Mesothelial cell of epicardium (in vitro differentiated cells): Measurements from ENCODE around the gene EML1. TPM values are rescaled to one million over a fixed set of nuclear protein-coding genes. Genes with fewer than 3 reads are reported as not detected.

Source experiments
- DNase-seq, 2 experiments: peaks; one replicate each; pipeline ENCODE4 v3.0.0; 2021; ENCODE audit warnings: low spot score in 2 of 2; ENCODE audit not compliant: unreplicated experiment in 2 of 2
- H3K27ac Mint-ChIP-seq: 2 replicates; pipeline ENCODE4 v1.8.0; 2021; ENCODE audit warnings: mixed read lengths
- H3K27me3 Mint-ChIP-seq: 2 replicates; pipeline ENCODE4 v1.8.0; 2021; ENCODE audit warnings: low read depth, mixed read lengths
- H3K36me3 Mint-ChIP-seq: 2 replicates; pipeline ENCODE4 v1.8.0; 2021; ENCODE audit warnings: mixed read lengths
- H3K4me1 Mint-ChIP-seq: 2 replicates; pipeline ENCODE4 v1.8.0; 2021; ENCODE audit warnings: mixed read lengths
- H3K4me3 Mint-ChIP-seq: 2 replicates; pipeline ENCODE4 v1.8.0; 2021; ENCODE audit warnings: mild to moderate bottlenecking, moderate library complexity, mixed read lengths
- H3K9me3 Mint-ChIP-seq: 2 replicates; pipeline ENCODE4 v1.8.0; 2021; ENCODE audit warnings: mixed read lengths
- total RNA-seq: library from RNA; stranded (reverse); gene quantifications from 3 replicates; pipeline ENCODE4 v1.2.1, GENCODE V29; 2021
- TF ChIP-seq, protein P1 (sequence below): fragments of 200-600 bp; sonication (generic); IDR thresholded peaks from one replicate; pipeline ENCODE4 v1.5.0; 2021; ENCODE audit warnings: antibody characterized with exemption; ENCODE audit not compliant: unreplicated experiment

Gene EML1
- total RNA-seq, 1 donor from 2014 or later, result 18.9 TPM

DNA sequence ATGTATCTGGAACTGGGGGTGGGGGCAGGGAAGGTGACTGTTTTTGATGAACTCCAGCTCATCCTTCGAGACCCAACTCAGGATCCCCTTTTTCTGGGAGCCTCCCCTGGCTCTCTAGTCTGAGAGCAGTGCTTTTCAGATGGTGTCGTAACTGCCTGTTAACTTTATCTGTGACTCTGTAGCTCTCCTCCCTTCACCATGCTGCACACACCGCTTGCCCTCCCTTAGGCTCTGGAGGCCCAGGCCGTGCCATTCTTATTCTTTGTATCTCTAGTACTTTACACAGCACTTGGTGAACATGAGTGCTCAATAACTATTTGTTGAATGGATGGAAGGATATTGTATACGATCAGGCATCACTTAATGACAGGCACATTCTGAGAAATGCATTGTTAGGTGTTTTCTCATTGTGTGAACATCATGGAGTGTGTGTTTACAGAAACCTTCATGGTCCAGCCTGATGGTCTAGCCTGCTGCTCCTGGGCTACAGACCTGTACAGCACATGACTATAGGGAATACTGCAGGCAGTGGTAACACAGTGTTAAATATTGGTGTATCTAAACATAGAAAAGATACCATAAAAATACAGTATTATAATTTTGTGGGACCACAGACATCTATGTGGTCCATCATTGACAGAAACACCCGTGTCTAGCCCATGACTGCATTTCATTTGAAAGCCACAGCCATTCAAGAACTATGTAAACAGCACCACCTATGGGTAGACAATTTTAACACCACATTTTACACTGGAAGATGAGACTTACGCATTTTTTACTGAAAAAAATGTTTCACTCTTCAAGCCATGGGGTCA is 91.8 kb downstream of the EML1 start:
- DNase-seq, result no peak
- Mint-ChIP-seq H3K9me3 (no peaks in the 10 kb centered on the region), H3K4me1 (peaks cover 5% of the 10 kb centered on the region), H3K27ac (no peak overlapping the region), H3K4me3 (no peak overlapping the region), H3K36me3 (no peaks in the 10 kb centered on the region), H3K27me3 (peaks cover 11% of the 10 kb centered on the region)
- TF ChIP-seq, protein P1, sequence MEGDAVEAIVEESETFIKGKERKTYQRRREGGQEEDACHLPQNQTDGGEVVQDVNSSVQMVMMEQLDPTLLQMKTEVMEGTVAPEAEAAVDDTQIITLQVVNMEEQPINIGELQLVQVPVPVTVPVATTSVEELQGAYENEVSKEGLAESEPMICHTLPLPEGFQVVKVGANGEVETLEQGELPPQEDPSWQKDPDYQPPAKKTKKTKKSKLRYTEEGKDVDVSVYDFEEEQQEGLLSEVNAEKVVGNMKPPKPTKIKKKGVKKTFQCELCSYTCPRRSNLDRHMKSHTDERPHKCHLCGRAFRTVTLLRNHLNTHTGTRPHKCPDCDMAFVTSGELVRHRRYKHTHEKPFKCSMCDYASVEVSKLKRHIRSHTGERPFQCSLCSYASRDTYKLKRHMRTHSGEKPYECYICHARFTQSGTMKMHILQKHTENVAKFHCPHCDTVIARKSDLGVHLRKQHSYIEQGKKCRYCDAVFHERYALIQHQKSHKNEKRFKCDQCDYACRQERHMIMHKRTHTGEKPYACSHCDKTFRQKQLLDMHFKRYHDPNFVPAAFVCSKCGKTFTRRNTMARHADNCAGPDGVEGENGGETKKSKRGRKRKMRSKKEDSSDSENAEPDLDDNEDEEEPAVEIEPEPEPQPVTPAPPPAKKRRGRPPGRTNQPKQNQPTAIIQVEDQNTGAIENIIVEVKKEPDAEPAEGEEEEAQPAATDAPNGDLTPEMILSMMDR, result peak; percentile 82

DNA sequence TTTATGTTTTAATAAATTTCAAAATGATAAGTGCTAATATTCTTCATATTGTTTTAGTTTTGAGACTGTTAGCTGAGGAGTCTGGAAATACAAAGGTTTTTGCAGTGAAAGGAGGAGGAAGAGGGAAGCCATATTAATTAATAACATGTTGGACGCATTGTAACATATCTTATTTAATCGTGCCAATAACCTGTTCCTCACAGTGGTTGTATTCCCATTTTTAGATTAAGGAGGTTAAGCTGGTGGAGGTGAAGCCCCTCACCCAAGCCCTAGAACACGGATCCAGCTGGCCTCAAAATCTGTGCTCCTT is 92.4 kb downstream of the EML1 start:
- Mint-ChIP-seq H3K4me3 (no peak overlapping the region), H3K27ac (no peak overlapping the region), H3K27me3 (peaks cover 11% of the 10 kb centered on the region), H3K9me3 (no peaks in the 10 kb centered on the region), H3K4me1 (peaks cover 4% of the 10 kb centered on the region), H3K36me3 (no peaks in the 10 kb centered on the region)
- DNase-seq, result no peak
- TF ChIP-seq, protein P1, result no peak

DNA sequence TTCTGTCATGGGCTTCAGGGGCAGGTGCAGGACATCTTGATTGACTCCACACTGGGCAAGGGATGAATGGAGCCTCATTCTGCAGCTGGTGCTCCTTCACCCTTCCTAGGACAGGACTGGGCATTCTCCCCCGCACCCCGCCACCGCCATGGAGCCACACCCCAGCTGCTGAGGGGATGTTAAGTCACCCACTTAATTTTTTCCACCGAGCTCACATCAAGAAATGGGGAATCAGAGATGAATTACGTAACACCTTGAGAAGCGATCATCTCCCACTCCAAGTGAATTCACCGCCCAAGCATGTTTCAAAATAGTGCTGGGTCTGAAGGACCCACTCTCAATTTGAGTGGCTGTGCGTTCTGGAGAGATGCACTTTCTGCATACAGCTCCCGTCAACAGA is 94.2 kb downstream of the EML1 start:
- TF ChIP-seq, protein P1, result no peak
- Mint-ChIP-seq H3K4me1 (no peaks in the 10 kb centered on the region), H3K36me3 (no peaks in the 10 kb centered on the region), H3K4me3 (no peak overlapping the region), H3K9me3 (no peaks in the 10 kb centered on the region), H3K27me3 (peaks cover 9% of the 10 kb centered on the region), H3K27ac (no peak overlapping the region)
- DNase-seq, result no peak

GRCh38 chr14:99888149-99888548 is 94.9 kb downstream of the EML1 start:
- TF ChIP-seq, protein P1, result no peak
- Mint-ChIP-seq H3K4me1 (no peaks in the 10 kb centered on the region), H3K27ac (no peak overlapping the region), H3K4me3 (no peak overlapping the region), H3K36me3 (no peaks in the 10 kb centered on the region), H3K9me3 (no peaks in the 10 kb centered on the region), H3K27me3 (peaks cover 11% of the 10 kb centered on the region)
- no peak for DNase-seq

DNA sequence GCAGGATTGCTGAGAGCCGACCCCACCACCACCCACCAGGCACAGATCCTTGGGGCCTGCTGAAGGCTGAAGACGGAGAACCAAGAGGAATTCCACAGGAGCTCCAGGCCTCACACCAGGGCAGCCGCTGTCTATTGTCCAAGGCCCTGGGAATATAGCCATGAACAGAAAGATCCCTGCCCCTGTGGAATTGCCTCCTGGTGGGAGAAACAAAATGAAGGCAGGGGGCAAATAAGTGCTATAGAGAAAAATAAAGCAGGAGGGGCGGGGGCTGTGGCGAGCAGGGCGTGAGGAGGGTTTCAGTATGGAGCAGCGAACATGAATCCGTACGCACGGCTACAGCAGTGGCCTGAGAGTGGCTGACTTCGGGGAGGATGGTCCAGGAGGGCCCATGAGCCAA is 96.1 kb downstream of the EML1 start:
- H3K9me3 Mint-ChIP-seq, result no peaks in the 10 kb centered on the region
- H3K27ac Mint-ChIP-seq, result no peak overlapping the region
- DNase-seq, result no peak
- H3K27me3 Mint-ChIP-seq, result peaks cover 9% of the 10 kb centered on the region
- TF ChIP-seq, protein P1, result no peak
- no peak overlapping the region for H3K4me3 Mint-ChIP-seq
- no peaks in the 10 kb centered on the region for H3K36me3 Mint-ChIP-seq
- no peaks in the 10 kb centered on the region for H3K4me1 Mint-ChIP-seq
